Mucosa of rectum (tissue), 2 donors: Measurements from ENCODE around the gene STK32B.

Source experiments
- H3K27ac ChIP-seq, 2 donors: one replicate each; pipeline ENCODE4 v1.7.0; 2013; ENCODE audit warnings: inconsistent platforms in 2 of 2, low read depth in 2 of 2, low read length in 2 of 2
- H3K27me3 ChIP-seq, 2 donors: one replicate each; pipeline ENCODE4 v1.7.0; 2013; ENCODE audit warnings: low read length in 2 of 2; ENCODE audit not compliant: control insufficient read depth in 2 of 2, insufficient read depth in 2 of 2
- H3K36me3 ChIP-seq, 2 donors: one replicate each; pipeline ENCODE4 v1.7.0; 2013; ENCODE audit warnings: low read length in 2 of 2; ENCODE audit not compliant: control insufficient read depth in 2 of 2, insufficient read depth in 2 of 2
- H3K4me1 ChIP-seq, 2 donors: one replicate each; pipeline ENCODE4 v1.7.0; 2013; ENCODE audit warnings: low read length in 2 of 2, mild to moderate bottlenecking in 1 of 2; ENCODE audit not compliant: control insufficient read depth in 2 of 2, insufficient read depth in 2 of 2
- H3K4me3 ChIP-seq, 2 donors: one replicate each; pipeline ENCODE4 v1.7.0; 2013; ENCODE audit warnings: low read length in 2 of 2
- H3K9ac ChIP-seq, 2 donors: one replicate each; pipeline ENCODE4 v1.7.0; 2013; ENCODE audit warnings: low read length in 2 of 2, low read depth in 1 of 2, mild to moderate bottlenecking in 1 of 2
- H3K9me3 ChIP-seq, 2 donors: one replicate each; pipeline ENCODE4 v1.7.0; 2013; ENCODE audit warnings: low read length in 2 of 2; ENCODE audit not compliant: control insufficient read depth in 2 of 2
- donor health status: healthy.
- donor health status: Normal muscosa, but diverticular disease.

Gene STK32B

GRCh38 chr4:5465529-5465928 is 414.2 kb downstream of the STK32B start:
- H3K27ac ChIP-seq = no peak overlapping the region
- H3K9ac ChIP-seq = no peak overlapping the region
- no peaks in the 10 kb centered on the region for H3K4me1 ChIP-seq
- no peaks in the 10 kb centered on the region for H3K27me3 ChIP-seq
- no peak overlapping the region for H3K4me3 ChIP-seq
- no peaks in the 10 kb centered on the region for H3K36me3 ChIP-seq
- H3K9me3 ChIP-seq = no peaks in the 10 kb centered on the region

GRCh38 chr4:5465956-5466355 is 414.7 kb downstream of the STK32B start:
- Histone ChIP-seq H3K27ac (no peak overlapping the region), H3K27me3 (no peaks in the 10 kb centered on the region), H3K36me3 (no peaks in the 10 kb centered on the region), H3K9me3 (no peaks in the 10 kb centered on the region), H3K9ac (no peak overlapping the region), H3K4me1 (no peaks in the 10 kb centered on the region), H3K4me3 (no peak overlapping the region)

GRCh38 chr4:5467111-5467510 is 415.8 kb downstream of the STK32B start:
- Histone ChIP-seq H3K9me3 (no peaks in the 10 kb centered on the region), H3K4me3 (no peak overlapping the region), H3K36me3 (no peaks in the 10 kb centered on the region), H3K27ac (no peak overlapping the region), H3K9ac (no peak overlapping the region), H3K27me3 (no peaks in the 10 kb centered on the region), H3K4me1 (no peaks in the 10 kb centered on the region)

DNA sequence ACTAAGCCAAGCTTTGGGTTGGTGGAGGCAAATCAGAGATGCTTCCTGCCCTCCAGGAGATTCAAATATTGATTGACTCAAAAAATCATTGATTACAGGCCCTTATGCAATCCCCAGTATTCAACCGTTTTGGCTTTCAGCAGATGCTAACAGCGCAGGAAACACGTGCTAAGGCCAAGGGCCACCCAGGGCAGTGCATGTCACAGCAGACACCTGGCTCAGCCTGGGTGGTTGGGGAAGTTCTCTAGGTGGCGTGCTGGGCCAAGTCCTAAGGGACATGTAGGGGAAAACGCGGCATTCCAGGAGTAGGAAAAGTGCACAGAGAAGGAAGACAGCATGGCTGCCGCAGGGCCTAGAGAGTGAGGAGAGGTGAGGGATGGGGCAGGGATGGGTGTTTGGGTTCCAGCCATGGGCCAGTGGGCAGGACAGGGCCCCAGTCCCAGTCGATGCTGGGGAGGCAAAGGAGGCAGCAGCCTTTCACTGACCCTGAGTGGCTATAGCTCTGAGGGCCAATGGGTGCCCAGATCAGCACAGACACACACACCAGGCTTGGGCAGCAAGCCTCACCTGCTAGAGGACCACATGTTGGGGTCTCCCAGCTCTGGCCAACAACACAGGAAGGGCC is 418.0 kb downstream of the STK32B start:
- Histone ChIP-seq H3K4me3 (no peak overlapping the region), H3K9ac (no peak overlapping the region), H3K36me3 (no peaks in the 10 kb centered on the region), H3K4me1 (no peaks in the 10 kb centered on the region), H3K27me3 (no peaks in the 10 kb centered on the region), H3K27ac (no peak overlapping the region), H3K9me3 (no peaks in the 10 kb centered on the region)

- H3K27ac ChIP-seq = no peak overlapping the region
- no peak overlapping the region for H3K4me3 ChIP-seq
- no peaks in the 10 kb centered on the region for H3K36me3 ChIP-seq
- H3K4me1 ChIP-seq = no peaks in the 10 kb centered on the region
- no peaks in the 10 kb centered on the region for H3K9me3 ChIP-seq
- no peak overlapping the region for H3K9ac ChIP-seq
- H3K27me3 ChIP-seq = no peaks in the 10 kb centered on the region
Observed at GRCh38 chr4:5469861-5470260, 418.6 kb downstream of the STK32B start.

DNA sequence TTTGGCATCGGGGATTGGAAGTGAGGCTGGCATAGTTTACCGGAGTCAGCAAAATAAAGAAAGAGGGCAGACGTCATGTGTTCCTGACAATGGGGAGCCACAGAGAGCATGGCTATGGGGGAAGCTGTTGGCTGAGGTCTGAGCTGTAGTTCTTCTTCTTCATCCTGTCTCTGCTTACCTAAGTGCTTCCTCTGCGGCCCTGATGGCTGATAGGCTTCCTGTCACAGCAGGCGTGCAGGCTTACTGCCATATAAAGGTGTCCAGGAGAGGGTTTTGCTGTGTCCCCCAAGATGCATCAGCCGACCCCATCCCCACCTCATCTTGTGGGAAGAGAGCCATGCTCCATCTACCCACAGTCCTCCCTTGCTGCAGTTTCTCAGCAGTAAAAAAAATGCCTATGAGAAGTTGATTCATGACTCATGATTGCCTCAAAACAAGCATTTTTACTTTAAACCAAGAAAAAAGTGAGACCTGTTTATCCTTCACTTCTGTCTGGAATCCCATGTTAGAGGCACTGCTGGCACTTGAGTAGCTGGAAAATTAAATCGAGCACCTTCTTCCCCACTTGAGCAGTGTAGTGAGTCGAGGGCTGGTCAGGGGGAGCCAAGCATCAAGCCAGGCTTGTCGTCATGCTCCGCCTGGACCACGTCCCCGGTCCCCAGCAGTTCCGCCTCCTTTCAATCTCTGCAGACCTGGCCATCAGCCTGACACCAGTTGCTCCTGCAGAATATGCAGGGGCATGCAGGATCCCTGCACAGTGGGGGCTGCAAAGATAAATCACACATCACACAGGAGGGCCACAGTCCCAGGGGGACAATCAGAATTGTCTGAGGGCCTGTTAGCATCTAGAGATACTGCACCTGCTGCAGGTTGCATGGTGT is 419.3 kb downstream of the STK32B start:
- Histone ChIP-seq H3K27ac (no peak overlapping the region), H3K36me3 (no peaks in the 10 kb centered on the region), H3K9me3 (no peaks in the 10 kb centered on the region), H3K4me3 (no peak overlapping the region), H3K4me1 (no peaks in the 10 kb centered on the region), H3K9ac (no peak overlapping the region), H3K27me3 (no peaks in the 10 kb centered on the region)

DNA sequence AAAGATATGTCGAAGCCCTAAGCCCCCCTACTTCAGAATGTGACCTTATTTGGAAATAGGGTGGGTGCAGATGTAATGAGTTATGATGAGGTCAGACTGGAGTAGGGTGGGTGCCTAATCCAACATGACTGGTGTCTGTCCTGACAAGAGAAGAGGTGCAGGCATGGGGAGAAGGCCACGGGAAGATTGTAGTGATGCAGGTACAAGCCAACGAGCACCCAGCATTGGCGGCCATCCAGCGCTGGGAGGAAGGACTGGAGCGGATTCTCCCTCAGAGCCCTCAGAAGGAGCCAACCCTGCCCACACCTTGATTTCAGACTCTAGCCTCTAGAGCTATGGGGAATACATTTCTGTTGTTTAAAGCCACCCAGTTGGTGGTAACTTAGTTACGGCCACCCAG is 419.9 kb downstream of the STK32B start:
- H3K9ac ChIP-seq = no peak overlapping the region
- no peaks in the 10 kb centered on the region for H3K27me3 ChIP-seq
- no peaks in the 10 kb centered on the region for H3K36me3 ChIP-seq
- H3K27ac ChIP-seq = no peak overlapping the region
- no peaks in the 10 kb centered on the region for H3K4me1 ChIP-seq
- no peak overlapping the region for H3K4me3 ChIP-seq
- H3K9me3 ChIP-seq = no peaks in the 10 kb centered on the region

GRCh38 chr4:5471691-5472090 is 420.4 kb downstream of the STK32B start:
- no peaks in the 10 kb centered on the region for H3K27me3 ChIP-seq
- H3K27ac ChIP-seq = no peak overlapping the region
- H3K9me3 ChIP-seq = no peaks in the 10 kb centered on the region
- no peak overlapping the region for H3K9ac ChIP-seq
- no peaks in the 10 kb centered on the region for H3K36me3 ChIP-seq
- no peak overlapping the region for H3K4me3 ChIP-seq
- H3K4me1 ChIP-seq = no peaks in the 10 kb centered on the region

DNA sequence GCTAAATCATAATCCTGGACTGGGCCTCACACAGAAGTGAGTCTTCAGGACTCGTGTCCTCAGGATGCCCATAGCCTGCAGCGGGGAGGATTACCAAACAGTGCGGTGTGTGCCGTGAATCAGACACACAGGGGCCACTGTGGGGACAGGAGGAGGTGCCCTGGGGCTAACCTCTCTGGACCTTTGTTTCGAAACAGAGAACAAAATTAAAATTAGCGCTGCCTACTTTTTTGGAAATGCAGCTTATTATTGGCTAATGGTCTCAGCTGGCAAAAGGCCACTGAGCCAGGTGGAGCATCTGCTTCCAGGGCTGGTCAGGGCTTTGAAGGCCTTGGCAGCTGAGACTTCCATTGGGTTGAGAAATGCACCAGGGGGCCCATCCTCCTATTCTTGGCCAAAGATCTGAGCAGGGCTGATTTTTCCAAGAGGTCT is 420.9 kb downstream of the STK32B start:
- H3K9ac ChIP-seq = no peak overlapping the region
- no peaks in the 10 kb centered on the region for H3K9me3 ChIP-seq
- H3K27me3 ChIP-seq = no peaks in the 10 kb centered on the region
- H3K4me1 ChIP-seq = no peaks in the 10 kb centered on the region
- no peak overlapping the region for H3K27ac ChIP-seq
- H3K36me3 ChIP-seq = no peaks in the 10 kb centered on the region
- no peak overlapping the region for H3K4me3 ChIP-seq

DNA sequence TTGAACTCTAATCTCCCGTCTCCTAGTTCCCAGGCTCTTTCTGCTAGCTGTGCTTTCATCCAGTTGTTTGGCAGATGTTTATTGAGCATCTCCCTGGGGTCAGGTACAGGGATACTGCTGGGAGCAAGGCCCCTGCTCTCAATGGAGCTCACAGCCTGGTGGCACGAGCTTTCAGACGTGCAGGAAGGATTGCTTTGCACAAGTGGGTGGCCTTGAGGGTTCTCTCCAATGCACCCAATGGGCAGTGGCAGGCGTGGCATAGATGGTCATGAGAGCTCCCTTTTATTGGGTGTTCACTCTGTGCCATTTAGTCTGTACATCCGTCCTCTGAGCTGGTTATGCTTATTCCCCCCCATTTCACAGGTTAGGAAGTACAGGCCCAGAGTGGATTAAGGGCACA is 421.8 kb downstream of the STK32B start:
- H3K9ac ChIP-seq = no peak overlapping the region
- no peaks in the 10 kb centered on the region for H3K27me3 ChIP-seq
- no peaks in the 10 kb centered on the region for H3K36me3 ChIP-seq
- H3K27ac ChIP-seq = no peak overlapping the region
- H3K4me1 ChIP-seq = no peaks in the 10 kb centered on the region
- H3K4me3 ChIP-seq = no peak overlapping the region
- H3K9me3 ChIP-seq = no peaks in the 10 kb centered on the region
